Endothelial cell of umbilical vein (primary cell): Measurements from ENCODE around the gene AP2A2. TPM values are rescaled to one million over a fixed set of nuclear protein-coding genes. Genes with fewer than 3 reads are reported as not detected.

Experiments used
- BruUV-seq: library from RNA; stranded (reverse); fragments of 400-500 nt; replicated peaks from 2 replicates; lab custom pipeline; 2021; lab: Mats Ljungman, UMichigan
- CTCF ChIA-PET: fragments of 300-600, 350-600 bp; sonication (Branson Sonifier 250); formaldehyde crosslinking; loops from one replicate; lab custom pipeline; 2021; ENCODE audit warnings: antibody characterized with exemption, inconsistent platforms; lab: Charles Lee
- POLR2A ChIA-PET: fragments of 300-600, 350-600 bp; sonication (Branson Sonifier 250); formaldehyde crosslinking; loops from one replicate; lab custom pipeline; 2021; ENCODE audit warnings: antibody characterized with exemption, inconsistent platforms; lab: Charles Lee
- DNase-seq: peaks from one replicate; pipeline ENCODE4 v3.0.0-alpha.2; 2011; ENCODE audit warnings: low read depth, low spot score
- FAIRE-seq: peaks from 2 replicates; lab custom pipeline; 2011; peaks lifted over from hg19 to GRCh38; lab: Jason Lieb, UNC
- H2AFZ ChIP-seq: 2 replicates; pipeline ENCODE4 v1.6.0; 2012; ENCODE audit warnings: low read depth, low read length, control low read depth, inconsistent platforms
- H3K27ac ChIP-seq: 2 replicates; pipeline ENCODE4 v1.5.1; 2011; ENCODE audit warnings: low read depth, mild to moderate bottlenecking, control low read depth, low read length, moderate library complexity; ENCODE audit not compliant: insufficient read depth
- H3K27me3 ChIP-seq, 2 experiments: 2 replicates each; pipeline versions ENCODE4 v1.6.0 to v1.6.1; 2011; ENCODE audit warnings: low read length in 2 of 2, mixed read lengths in 1 of 2; ENCODE audit not compliant: control insufficient read depth in 2 of 2, insufficient read depth in 2 of 2
- H3K36me3 ChIP-seq, 2 experiments: 2 replicates in 1 of 2; 3 replicates in 1 of 2; pipeline ENCODE4 v1.5.1; 2011; ENCODE audit warnings: low read length in 2 of 2, mild to moderate bottlenecking in 1 of 2, moderate library complexity in 1 of 2; ENCODE audit not compliant: control insufficient read depth in 2 of 2, insufficient read depth in 2 of 2; ENCODE audit errors: extremely low read depth in 1 of 2
- H3K4me1 ChIP-seq: 3 replicates; pipeline ENCODE4 v1.5.1; 2011; ENCODE audit warnings: mild to moderate bottlenecking, low read length; ENCODE audit not compliant: control insufficient read depth, insufficient read depth; ENCODE audit errors: extremely low read depth
- H3K4me2 ChIP-seq: 2 replicates; pipeline ENCODE4 v1.6.1; 2011; ENCODE audit warnings: low read length, control low read depth, mixed read lengths; ENCODE audit not compliant: insufficient read depth
- H3K4me3 ChIP-seq, 3 experiments: fragments of 200-600 bp in 1 of 3; sonication (generic), shearing (Covaris generic) in 1 of 3; replicated peaks in 1 of 3; 2 replicates each; pipeline ENCODE4 v1.5.1; 2011 to 2016; ENCODE audit warnings: control low read depth in 3 of 3, low read length in 3 of 3, mild to moderate bottlenecking in 2 of 3, inconsistent platforms in 1 of 3, low read depth in 1 of 3, moderate library complexity in 1 of 3; ENCODE audit not compliant: insufficient read depth in 1 of 3
- H3K79me2 ChIP-seq: 2 replicates; pipeline ENCODE4 v1.6.0; 2012; ENCODE audit warnings: low read length, inconsistent platforms; ENCODE audit not compliant: control insufficient read depth, insufficient read depth
- H3K9ac ChIP-seq: replicated peaks from 2 replicates; pipeline ENCODE3; 2011; ENCODE audit warnings: low read length, control low read depth; ENCODE audit not compliant: insufficient read depth; ENCODE audit errors: extremely low read depth
- H3K9me1 ChIP-seq: replicated peaks from 3 replicates; pipeline ENCODE4 v1.6.0; 2011; ENCODE audit warnings: mild to moderate bottlenecking, low read length; ENCODE audit not compliant: control insufficient read depth, insufficient read depth; ENCODE audit errors: extremely low read depth
- H3K9me3 ChIP-seq: replicated peaks from 2 replicates; pipeline ENCODE4 v1.5.1; 2012; ENCODE audit warnings: low read length, inconsistent platforms; ENCODE audit not compliant: control insufficient read depth, insufficient read depth
- H4K20me1 ChIP-seq: replicated peaks from 2 replicates; pipeline ENCODE3; 2011; ENCODE audit warnings: mild to moderate bottlenecking, low read length; ENCODE audit not compliant: control insufficient read depth, insufficient read depth; ENCODE audit errors: extremely low read depth
- EZH2 ChIP-seq: IDR thresholded peaks from 2 replicates; pipeline ENCODE4 v1.6.1; 2012; ENCODE audit warnings: borderline replicate concordance, low read depth, mild to moderate bottlenecking, moderate library complexity, low read length, inconsistent platforms; ENCODE audit not compliant: severe bottlenecking
- FOS ChIP-seq: IDR thresholded peaks from 2 replicates; pipeline ENCODE4 v1.6.1; 2011; ENCODE audit warnings: mild to moderate bottlenecking, low read length, moderate library complexity, borderline replicate concordance; ENCODE audit not compliant: insufficient read depth
- GATA2 ChIP-seq: IDR thresholded peaks from 2 replicates; pipeline ENCODE4 v1.7.0; 2011; ENCODE audit warnings: low read depth, mild to moderate bottlenecking, moderate library complexity, mixed read lengths, low read length; ENCODE audit not compliant: insufficient read length, insufficient read depth
- JUN ChIP-seq: IDR thresholded peaks from 2 replicates; pipeline ENCODE4 v1.6.1; 2011; ENCODE audit warnings: borderline replicate concordance, low read depth; ENCODE audit not compliant: insufficient read length, insufficient read depth
- MYC ChIP-seq: IDR thresholded peaks from one replicate; pipeline ENCODE4 v1.6.1; 2011; ENCODE audit warnings: mild to moderate bottlenecking, low read depth, low read length
- POLR2A ChIP-seq: IDR thresholded peaks from 2 replicates; pipeline ENCODE4 v1.6.1; 2012; ENCODE audit warnings: low read depth, mild to moderate bottlenecking, control low read depth, low read length
- POLR2AphosphoS5 ChIP-seq: IDR thresholded peaks from 2 replicates; pipeline ENCODE4 v1.6.1; 2012; ENCODE audit warnings: low read depth, mild to moderate bottlenecking, control low read depth, low read length, moderate library complexity; ENCODE audit not compliant: insufficient read depth
- dilution Hi-C: fragments of 300-500 bp; cut with MboI; formaldehyde crosslinking; loops from one replicate; pipeline ENCODE4 v1.15.0; 2019; ENCODE audit warnings: low sequenced_read_pairs; ENCODE audit not compliant: extremely low pct_ligation_motif_present
- intact Hi-C: fragments of 100-400 bp; cut with micrococcal nuclease; formaldehyde crosslinking; loops from one replicate; pipeline ENCODE4 v1.10.0; 2022
- polyA plus RNA-seq, 4 experiments: library from polyadenylated mRNA; depleted of rRNA in 3 of 4; stranded (reverse) in 3 of 4; unstranded in 1 of 4; fragments of >200 nt; gene quantifications; 2 replicates each; pipeline versions ENCODE4 v1.2.1 to v1.2.3, GENCODE V29; 2011 to 2012; ENCODE audit warnings: missing spikeins in 1 of 4
- total RNA-seq: library from RNA; stranded (reverse); gene quantifications from 2 replicates; pipeline ENCODE4 v1.2.3, GENCODE V29; 2021
- TF ChIP-seq, protein P1 (sequence below): IDR thresholded peaks from 2 replicates; pipeline ENCODE4 v1.6.1; 2011; ENCODE audit not compliant: insufficient read depth, insufficient read length
- TF ChIP-seq, protein P2 (sequence below), 2 donors: IDR thresholded peaks; 1 replicate in 1 of 2; 2 replicates in 1 of 2; pipeline ENCODE4 v1.5.1; 2011; ENCODE audit warnings: low read length in 2 of 2, mild to moderate bottlenecking in 2 of 2, moderate library complexity in 2 of 2, control low read depth in 1 of 2, inconsistent platforms in 1 of 2, low read depth in 1 of 2; ENCODE audit not compliant: insufficient read depth in 1 of 2; ENCODE audit errors: extremely low read depth in 1 of 2

Gene AP2A2
- total and polyA plus RNA-seq, 2 donors (not counting 3 experiments of a cell fraction or from before 2014, with no cell fraction given): 89.5 to 92.6 TPM

DNA sequence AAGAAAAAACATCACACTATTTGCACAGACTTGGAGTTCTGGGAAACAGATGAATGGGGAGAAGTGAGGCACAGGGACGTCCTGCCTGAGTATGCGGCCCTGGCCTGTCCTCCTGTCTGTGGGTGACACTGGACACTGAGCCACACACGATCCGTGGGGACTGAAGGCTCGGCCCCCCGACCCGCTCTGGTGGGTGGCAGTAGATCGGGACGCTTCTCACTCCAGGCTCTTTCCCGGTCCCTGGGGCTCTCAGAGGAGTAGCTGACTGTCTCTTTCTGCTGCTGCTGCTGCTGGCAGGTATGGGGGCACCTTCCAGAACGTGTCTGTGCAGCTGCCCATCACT is 83.1 kb downstream of the AP2A2 start:
- DNase-seq (no peak), FAIRE-seq (no peak)
- dilution Hi-C loops (no loop called here), intact Hi-C loops (no loop called here)
- ChIA-PET POLR2A (no interaction called here), CTCF (no interaction called here)
- Histone ChIP-seq H4K20me1 (no peaks in the 10 kb centered on the region), H3K4me2 (no peak overlapping the region), H3K9ac (no peak overlapping the region), H3K36me3 (peaks cover 11 to 48% of the 10 kb centered on the region in 2 experiments), H3K9me1 (no peaks in the 10 kb centered on the region), H3K4me3 (no peak overlapping the region), H3K79me2 (no peaks in the 10 kb centered on the region), H3K27me3 (no peaks in the 10 kb centered on the region), H2AFZ (no peak overlapping the region), H3K9me3 (no peaks in the 10 kb centered on the region), H3K4me1 (no peaks in the 10 kb centered on the region), H3K27ac (no peak overlapping the region)
- no TSS peak for BruUV-seq
- TF ChIP-seq JUN (no peak), MYC (no peak), POLR2A (no peak), FOS (no peak), EZH2 (no peak), POLR2AphosphoS5 (no peak), GATA2 (no peak)
- TF ChIP-seq, protein P1, sequence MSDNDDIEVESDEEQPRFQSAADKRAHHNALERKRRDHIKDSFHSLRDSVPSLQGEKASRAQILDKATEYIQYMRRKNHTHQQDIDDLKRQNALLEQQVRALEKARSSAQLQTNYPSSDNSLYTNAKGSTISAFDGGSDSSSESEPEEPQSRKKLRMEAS: no peak
- TF ChIP-seq, protein P2, sequence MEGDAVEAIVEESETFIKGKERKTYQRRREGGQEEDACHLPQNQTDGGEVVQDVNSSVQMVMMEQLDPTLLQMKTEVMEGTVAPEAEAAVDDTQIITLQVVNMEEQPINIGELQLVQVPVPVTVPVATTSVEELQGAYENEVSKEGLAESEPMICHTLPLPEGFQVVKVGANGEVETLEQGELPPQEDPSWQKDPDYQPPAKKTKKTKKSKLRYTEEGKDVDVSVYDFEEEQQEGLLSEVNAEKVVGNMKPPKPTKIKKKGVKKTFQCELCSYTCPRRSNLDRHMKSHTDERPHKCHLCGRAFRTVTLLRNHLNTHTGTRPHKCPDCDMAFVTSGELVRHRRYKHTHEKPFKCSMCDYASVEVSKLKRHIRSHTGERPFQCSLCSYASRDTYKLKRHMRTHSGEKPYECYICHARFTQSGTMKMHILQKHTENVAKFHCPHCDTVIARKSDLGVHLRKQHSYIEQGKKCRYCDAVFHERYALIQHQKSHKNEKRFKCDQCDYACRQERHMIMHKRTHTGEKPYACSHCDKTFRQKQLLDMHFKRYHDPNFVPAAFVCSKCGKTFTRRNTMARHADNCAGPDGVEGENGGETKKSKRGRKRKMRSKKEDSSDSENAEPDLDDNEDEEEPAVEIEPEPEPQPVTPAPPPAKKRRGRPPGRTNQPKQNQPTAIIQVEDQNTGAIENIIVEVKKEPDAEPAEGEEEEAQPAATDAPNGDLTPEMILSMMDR (IDR thresholded peaks at IDR 0.05; ENCODE audit: extremely low read depth in 1 of 2, insufficient read depth in 1 of 2, low read depth in 1 of 2, low read length in 2 of 2): no peak
